Stimulated activated CD8-positive, alpha-beta memory T cell treated with anti-CD3 and anti-CD28 coated beads, Interleukin-15, amount 100 ng/mL, for 1 hour (primary cell): ENCODE measurements around the gene NELFB.
A peak's percentile ranks its signal among the peaks of the same experiment; 100 is the strongest.

Experiments used
- DNase-seq: peaks from one replicate; pipeline ENCODE4 v3.0.0-alpha.2; 2020; ENCODE audit warnings: low read depth

The NELFB gene

GRCh38 chr9:137254624-137255447 lies at the start of gene NELFB:
TSS of gene NELFB (plus strand) at chr9:137255327.
- peak; percentile 92 for DNase-seq

GRCh38 chr9:137206602-137207001 lies 48.5 kb upstream of the NELFB start:
- no peak for DNase-seq

GRCh38 chr9:137211532-137211931 lies 43.6 kb upstream of the NELFB start:
- DNase-seq, result no peak

GRCh38 chr9:137212520-137212919 lies 42.6 kb upstream of the NELFB start:
- DNase-seq, result no peak

GRCh38 chr9:137213160-137214060 lies 41.7 kb upstream of the NELFB start:
- DNase-seq, result no peak

- no peak for DNase-seq
Measured at GRCh38 chr9:137214620-137215019, 40.5 kb upstream of the NELFB start.

GRCh38 chr9:137215196-137215986 lies 39.7 kb upstream of the NELFB start:
- no peak for DNase-seq

- no peak for DNase-seq
Measured at GRCh38 chr9:137216188-137216965, 38.8 kb upstream of the NELFB start.

- no peak for DNase-seq
Measured at GRCh38 chr9:137217276-137218211, 37.6 kb upstream of the NELFB start.

GRCh38 chr9:137218212-137218753 lies 36.8 kb upstream of the NELFB start:
- no peak for DNase-seq

GRCh38 chr9:137218754-137219271 lies 36.3 kb upstream of the NELFB start:
- DNase-seq, result no peak

- DNase-seq, result no peak
Measured at GRCh38 chr9:137219757-137220316, 35.3 kb upstream of the NELFB start.

GRCh38 chr9:137220317-137221094 lies 34.6 kb upstream of the NELFB start:
- DNase-seq, result no peak

GRCh38 chr9:137221095-137221505 lies 34.0 kb upstream of the NELFB start:
- no peak for DNase-seq

GRCh38 chr9:137221506-137222111 lies 33.5 kb upstream of the NELFB start:
- no peak for DNase-seq

GRCh38 chr9:137222190-137223077 lies 32.7 kb upstream of the NELFB start, which contains the start of gene RNF208:
TSS of gene RNF208 (minus strand) at chr9:137222240. CDS start at chr9:137221212, 1,028 bp downstream.
- DNase-seq, result no peak
